Measurements from ENCODE around the gene EVA1A. TPM values are rescaled to one million over a fixed set of nuclear protein-coding genes. Genes with fewer than 3 reads are reported as not detected.

EVA1A gene
- total and polyA plus RNA-seq, 4 donors = 30.1 to 102 (median 43.5) TPM

- ATAC-seq (ENCODE audit: insufficient read depth, low FRiP score) (no peak), DNase-seq (no peak)
- Histone ChIP-seq H3K9me3 (ENCODE audit: control insufficient read depth in 4 of 4, insufficient read depth in 3 of 4, low read length in 3 of 4) (peaks cover 0 to 3% (median 0%) of the 10 kb centered on the region in 4 donors), H3K27me3 (ENCODE audit: control insufficient read depth in 3 of 3, insufficient read depth in 3 of 3, low read length in 2 of 3) (no peaks in the 10 kb centered on the region), H3K36me3 (ENCODE audit: control insufficient read depth in 4 of 4, insufficient read depth in 4 of 4, low read length in 4 of 4) (no peaks in the 10 kb centered on the region), H3K4me3 (no peak overlapping the region), H3K4me1 (ENCODE audit: control insufficient read depth in 5 of 5, insufficient read depth in 5 of 5, low read length in 5 of 5) (peaks cover 0 to 2% (median 0%) of the 10 kb centered on the region in 5 donors), H3K27ac (ENCODE audit: low read depth in 1 of 2, low read length in 1 of 2) (no peak overlapping the region), H3K9ac (ENCODE audit: insufficient read depth in 1 of 2, low read length in 2 of 2) (no peak overlapping the region)
- TF ChIP-seq CTCF (IDR thresholded peaks at IDR 0.05; ENCODE audit: control extremely low read depth, extremely low read depth) = no peak
These were observed 18.4 kb upstream of the EVA1A start for GRCh38 chr2:75579186-75579585.

- Histone ChIP-seq H3K27ac (ENCODE audit: low read depth in 1 of 2, low read length in 1 of 2) (no peak overlapping the region), H3K4me1 (ENCODE audit: control insufficient read depth in 5 of 5, insufficient read depth in 5 of 5, low read length in 5 of 5) (peaks cover 0 to 2% (median 0%) of the 10 kb centered on the region in 5 donors), H3K36me3 (ENCODE audit: control insufficient read depth in 4 of 4, insufficient read depth in 4 of 4, low read length in 4 of 4) (no peaks in the 10 kb centered on the region), H3K9me3 (ENCODE audit: control insufficient read depth in 4 of 4, insufficient read depth in 3 of 4, low read length in 3 of 4) (peaks cover 0 to 3% (median 0%) of the 10 kb centered on the region in 4 donors), H3K27me3 (ENCODE audit: control insufficient read depth in 3 of 3, insufficient read depth in 3 of 3, low read length in 2 of 3) (no peaks in the 10 kb centered on the region), H3K9ac (ENCODE audit: insufficient read depth in 1 of 2, low read length in 2 of 2) (no peak overlapping the region), H3K4me3 (no peak overlapping the region)
- ATAC-seq (ENCODE audit: insufficient read depth, low FRiP score) = no peak
- DNase-seq = peak in 1 of 3 donors; percentile 29
- 69 to 74% methylated on average over 1 of the region's 1 CpG for WGBS, 2 donors
- TF ChIP-seq CTCF (IDR thresholded peaks at IDR 0.05; ENCODE audit: control extremely low read depth, extremely low read depth) = no peak
These were observed 16.5 kb upstream of the EVA1A start for GRCh38 chr2:75577280-75577679.

GRCh38 chr2:75574106-75574505 is 13.4 kb upstream of the EVA1A start:
- WGBS, 2 donors = 85 to 88% methylated on average over 1 of the region's 1 CpG

More at GRCh38 chr2:75574106-75574505, 13.4 kb upstream of the EVA1A start:
- peaks cover 0 to 25% (median 16%) of the 10 kb centered on the region in 5 donors for H3K4me1 ChIP-seq (ENCODE audit: control insufficient read depth in 5 of 5, insufficient read depth in 5 of 5, low read length in 5 of 5)
- H3K27me3 ChIP-seq (ENCODE audit: control insufficient read depth in 3 of 3, insufficient read depth in 3 of 3, low read length in 2 of 3) = no peaks in the 10 kb centered on the region
- TF ChIP-seq CTCF (IDR thresholded peaks at IDR 0.05; ENCODE audit: control extremely low read depth, extremely low read depth) = no peak
- no peak overlapping the region for H3K9ac ChIP-seq (ENCODE audit: insufficient read depth in 1 of 2, low read length in 2 of 2)
- H3K27ac ChIP-seq (ENCODE audit: low read depth in 1 of 2, low read length in 1 of 2) = no peak overlapping the region
- ATAC-seq (ENCODE audit: insufficient read depth, low FRiP score) (no peak), DNase-seq (no peak)
- no peak overlapping the region for H3K4me3 ChIP-seq
- no peaks in the 10 kb centered on the region for H3K9me3 ChIP-seq (ENCODE audit: control insufficient read depth in 4 of 4, insufficient read depth in 3 of 4, low read length in 3 of 4)
- H3K36me3 ChIP-seq (ENCODE audit: control insufficient read depth in 4 of 4, insufficient read depth in 4 of 4, low read length in 4 of 4) = no peaks in the 10 kb centered on the region
